Esophagus muscularis mucosa (tissue), 4 donors: ENCODE measurements around the gene GMCL1.

ENCODE experiments used
- EP300 ChIP-seq: sonication (generic); formaldehyde crosslinking; IDR thresholded peaks from one replicate; pipeline ENCODE4 v1.6.1; 2017; ENCODE audit warnings: antibody characterized with exemption
- POLR2A ChIP-seq: fragments of 450-650 bp; IDR thresholded peaks from one replicate; pipeline ENCODE4 v1.6.1; 2017; ENCODE audit warnings: antibody characterized with exemption, moderate library complexity, mild to moderate bottlenecking, low read depth
- POLR2AphosphoS5 ChIP-seq, 2 donors: sonication (generic); formaldehyde crosslinking; IDR thresholded peaks; one replicate each; pipeline ENCODE4 v1.6.1; 2017; ENCODE audit warnings: antibody characterized with exemption in 2 of 2
- TF ChIP-seq, protein P1 (sequence below), 3 experiments: fragments of 200-600 bp in 2 of 3; fragments of 450-650 bp in 1 of 3; sonication (generic) in 2 of 3; IDR thresholded peaks; one replicate each; pipeline ENCODE4 v1.5.1; 2017 to 2019; ENCODE audit warnings: antibody characterized with exemption in 3 of 3, mild to moderate bottlenecking in 2 of 3, moderate library complexity in 1 of 3

DNA sequence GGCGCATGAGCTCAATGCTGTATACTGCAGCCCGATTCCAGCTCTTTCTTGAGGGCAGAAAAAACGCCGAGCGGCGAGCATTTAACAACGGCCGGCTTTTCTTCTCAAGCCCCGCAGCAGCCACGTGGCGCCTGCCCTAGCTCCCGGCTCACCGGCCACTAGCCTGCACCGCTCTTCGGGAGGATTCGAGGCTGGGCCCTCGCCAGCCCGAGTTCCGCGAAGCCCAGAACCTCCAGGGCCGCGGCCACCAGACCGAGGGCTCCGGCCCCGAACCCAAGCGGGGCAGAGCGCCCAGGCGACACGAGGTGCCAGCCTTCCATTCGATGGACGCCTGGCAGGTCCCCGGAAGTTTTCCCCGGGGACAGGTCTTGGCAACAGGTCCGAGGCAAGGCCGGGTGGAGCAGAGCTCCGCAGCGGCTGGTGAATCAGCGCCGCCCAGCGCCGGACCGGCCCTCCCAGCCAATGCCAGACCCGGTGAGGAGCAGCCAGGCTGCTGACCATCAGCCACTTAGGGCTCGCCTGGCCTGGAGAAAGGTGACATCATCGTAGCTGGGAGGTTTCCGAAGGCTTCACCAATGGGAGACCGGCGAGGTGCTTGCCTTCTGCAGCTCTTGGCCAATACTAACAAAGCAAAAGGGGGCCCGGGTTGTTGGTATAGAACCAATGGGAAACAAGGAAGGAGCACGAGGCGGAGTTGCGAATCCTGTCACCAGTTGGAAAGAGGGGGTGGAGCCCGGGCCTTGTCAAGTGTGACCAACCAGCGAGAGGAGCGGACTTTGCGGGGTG, 84.9 kb downstream of the GMCL1 start:
- TF ChIP-seq POLR2A (peak; percentile 89), EP300 (no peak), POLR2AphosphoS5 (IDR thresholded peaks at IDR 0.05) (peak; percentile 93 to 98)
- TF ChIP-seq, protein P1, sequence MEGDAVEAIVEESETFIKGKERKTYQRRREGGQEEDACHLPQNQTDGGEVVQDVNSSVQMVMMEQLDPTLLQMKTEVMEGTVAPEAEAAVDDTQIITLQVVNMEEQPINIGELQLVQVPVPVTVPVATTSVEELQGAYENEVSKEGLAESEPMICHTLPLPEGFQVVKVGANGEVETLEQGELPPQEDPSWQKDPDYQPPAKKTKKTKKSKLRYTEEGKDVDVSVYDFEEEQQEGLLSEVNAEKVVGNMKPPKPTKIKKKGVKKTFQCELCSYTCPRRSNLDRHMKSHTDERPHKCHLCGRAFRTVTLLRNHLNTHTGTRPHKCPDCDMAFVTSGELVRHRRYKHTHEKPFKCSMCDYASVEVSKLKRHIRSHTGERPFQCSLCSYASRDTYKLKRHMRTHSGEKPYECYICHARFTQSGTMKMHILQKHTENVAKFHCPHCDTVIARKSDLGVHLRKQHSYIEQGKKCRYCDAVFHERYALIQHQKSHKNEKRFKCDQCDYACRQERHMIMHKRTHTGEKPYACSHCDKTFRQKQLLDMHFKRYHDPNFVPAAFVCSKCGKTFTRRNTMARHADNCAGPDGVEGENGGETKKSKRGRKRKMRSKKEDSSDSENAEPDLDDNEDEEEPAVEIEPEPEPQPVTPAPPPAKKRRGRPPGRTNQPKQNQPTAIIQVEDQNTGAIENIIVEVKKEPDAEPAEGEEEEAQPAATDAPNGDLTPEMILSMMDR (IDR thresholded peaks at IDR 0.05), result peak in 2 of 3 experiments; percentile 7 to 32
